ENCODE measurements around the gene BIN1.
A peak's percentile ranks its signal among the peaks of the same experiment; 100 is the strongest.

BIN1 gene

DNA sequence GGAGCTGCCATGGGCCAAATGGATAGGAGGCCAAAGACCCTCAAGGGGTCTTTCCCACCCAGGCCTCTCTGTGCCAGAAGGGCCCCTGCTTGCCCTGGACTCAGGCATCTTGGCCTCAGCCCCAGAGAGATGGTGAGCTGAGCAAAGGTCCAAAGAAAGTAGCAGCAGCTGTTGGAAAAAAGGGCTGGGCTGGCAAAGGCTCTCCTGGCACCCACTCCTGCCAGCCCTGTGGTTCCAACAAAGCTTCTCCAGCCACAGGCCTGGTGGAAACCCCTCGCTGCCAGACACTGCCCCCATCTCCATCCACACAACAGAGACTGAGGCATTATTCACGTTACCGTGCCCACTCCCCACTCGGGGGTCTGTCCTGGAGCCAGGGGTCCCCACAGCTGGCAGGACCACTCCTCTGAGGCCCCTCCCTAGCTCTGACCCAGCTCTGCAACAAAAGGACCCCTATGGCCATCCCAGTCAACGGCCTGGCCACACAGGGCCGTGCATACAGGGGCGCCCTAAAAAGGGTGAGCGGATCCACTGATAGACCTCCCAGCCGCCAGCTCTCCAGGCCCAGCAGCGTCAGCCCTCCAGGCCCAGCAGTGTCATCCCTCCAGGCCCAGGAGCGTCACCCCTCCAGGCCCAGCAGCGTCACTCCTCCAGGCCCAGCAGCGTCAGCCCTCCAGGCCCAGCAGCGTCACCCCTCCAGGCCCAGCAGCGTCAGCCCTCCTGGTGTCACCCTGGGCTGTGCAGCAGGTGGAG is 10.1 kb downstream of the BIN1 start:
- DNase-seq (no peak), ATAC-seq (replicated peaks) (no peak)
- H3K9me3 Mint-ChIP-seq = no peaks in the 10 kb centered on the region
- peaks cover 0 to 3% of the 10 kb centered on the region in 2 donors for H3K4me1 Mint-ChIP-seq (ENCODE audit: low read depth in 2 of 2)
- peaks cover 6% of the 10 kb centered on the region for H3K36me3 Mint-ChIP-seq (ENCODE audit: insufficient read depth)
- no peak overlapping the region for H3K4me3 Mint-ChIP-seq
- H3K27ac Mint-ChIP-seq = no peak overlapping the region
- peaks cover 0 to 9% of the 10 kb centered on the region in 2 donors for H3K27me3 Mint-ChIP-seq

DNA sequence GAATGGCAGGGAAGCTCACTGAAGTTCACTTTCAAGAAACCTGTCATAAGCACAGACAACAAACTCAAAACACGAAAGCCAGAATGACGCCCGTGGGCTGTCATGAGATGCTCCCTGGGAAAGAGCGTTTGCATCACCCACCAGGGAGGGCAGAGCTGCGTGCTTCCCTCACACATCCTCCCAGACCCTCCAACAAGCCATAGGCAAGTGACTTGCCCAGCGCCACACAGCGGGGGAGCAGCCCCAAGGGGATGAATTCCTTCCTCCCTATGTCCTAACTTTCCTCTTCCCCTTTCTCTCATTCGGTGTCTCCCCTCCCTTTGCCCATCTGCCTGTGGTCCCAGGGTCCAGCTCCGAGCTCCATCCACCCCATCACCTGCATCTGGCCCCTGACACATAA is 10.7 kb downstream of the BIN1 start:
- Mint-ChIP-seq H3K9me3 (no peaks in the 10 kb centered on the region), H3K27me3 (peaks cover 0 to 9% of the 10 kb centered on the region in 2 donors), H3K27ac (no peak overlapping the region), H3K36me3 (ENCODE audit: insufficient read depth) (peaks cover 6% of the 10 kb centered on the region), H3K4me1 (ENCODE audit: low read depth in 2 of 2) (peaks cover 0 to 3% of the 10 kb centered on the region in 2 donors), H3K4me3 (no peak overlapping the region)
- DNase-seq = no peak
- no peak for ATAC-seq (replicated peaks)

- H3K36me3 Mint-ChIP-seq (ENCODE audit: insufficient read depth) = peaks cover 6% of the 10 kb centered on the region
- H3K4me3 Mint-ChIP-seq = no peak overlapping the region
- peaks cover 0 to 3% of the 10 kb centered on the region in 2 donors for H3K4me1 Mint-ChIP-seq (ENCODE audit: low read depth in 2 of 2)
- ATAC-seq (replicated peaks) = no peak
- no peak for DNase-seq
- H3K27ac Mint-ChIP-seq = no peak overlapping the region
- H3K9me3 Mint-ChIP-seq = no peaks in the 10 kb centered on the region
- H3K27me3 Mint-ChIP-seq = peaks cover 0 to 9% of the 10 kb centered on the region in 2 donors
Measured at GRCh38 chr2:127095784-127096183, 11.2 kb downstream of the BIN1 start.

DNA sequence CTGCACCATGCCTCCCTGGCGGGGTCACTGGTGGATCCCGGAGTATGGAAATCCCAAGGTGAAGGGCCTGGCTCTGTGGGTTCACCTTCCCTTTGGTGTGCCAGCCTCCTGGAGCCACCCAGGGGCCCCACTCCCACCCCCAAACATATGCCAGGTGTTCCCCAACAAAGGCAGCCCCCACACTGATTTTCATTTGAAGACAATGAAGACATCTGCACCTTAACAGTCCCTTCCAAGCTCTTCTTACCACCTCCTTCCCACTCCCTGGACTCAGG is 11.7 kb downstream of the BIN1 start:
- Mint-ChIP-seq H3K4me3 (no peak overlapping the region), H3K27ac (no peak overlapping the region), H3K36me3 (ENCODE audit: insufficient read depth) (peaks cover 6% of the 10 kb centered on the region), H3K27me3 (peaks cover 0 to 9% of the 10 kb centered on the region in 2 donors), H3K9me3 (no peaks in the 10 kb centered on the region), H3K4me1 (ENCODE audit: low read depth in 2 of 2) (peaks cover 0 to 3% of the 10 kb centered on the region in 2 donors)
- ATAC-seq (replicated peaks) (no peak), DNase-seq (no peak)

DNA sequence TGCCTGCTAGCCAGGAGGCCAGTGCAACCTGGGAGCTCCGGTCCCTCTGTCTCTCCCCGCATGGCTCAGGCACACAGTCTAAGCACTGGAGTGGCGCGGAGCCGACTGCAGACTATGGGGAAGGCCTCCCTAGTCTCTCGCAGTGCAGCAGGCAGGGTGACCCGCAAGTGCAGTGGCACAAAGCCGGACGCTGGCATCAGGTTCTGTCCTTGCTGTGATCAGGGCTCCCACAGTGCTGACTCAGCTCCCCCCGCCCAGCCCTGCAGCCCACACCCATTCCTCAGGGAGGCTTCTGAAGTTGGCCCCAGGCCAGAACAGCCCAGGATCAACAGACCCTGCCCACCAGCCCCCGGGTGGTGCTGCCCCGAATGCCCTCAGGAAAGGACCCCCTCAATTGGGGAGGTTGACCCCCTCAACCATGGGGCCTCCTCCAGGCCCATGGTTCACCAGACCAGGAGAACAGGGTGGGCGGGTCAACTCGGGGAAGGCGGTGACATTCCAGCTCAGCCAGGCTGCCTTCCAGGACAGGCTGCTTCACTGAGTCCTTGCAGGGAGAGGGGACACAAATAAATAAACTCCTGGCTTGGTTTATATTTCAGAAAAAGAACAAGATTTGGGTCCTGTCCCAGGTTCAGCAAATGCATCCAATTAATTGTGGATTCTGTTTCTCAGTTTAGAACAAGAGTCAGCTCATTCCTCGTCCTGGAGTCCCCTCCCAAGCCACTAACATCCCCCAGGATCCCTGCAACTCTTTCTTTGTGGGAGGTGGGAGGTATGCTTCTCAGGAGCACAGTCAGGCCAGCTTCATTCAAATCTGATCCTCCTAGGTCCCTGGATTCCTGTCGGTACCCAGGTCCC is 12.2 kb downstream of the BIN1 start:
- Mint-ChIP-seq H3K27me3 (peaks cover 0 to 9% of the 10 kb centered on the region in 2 donors), H3K4me3 (no peak overlapping the region), H3K9me3 (no peaks in the 10 kb centered on the region), H3K36me3 (ENCODE audit: insufficient read depth) (peaks cover 6% of the 10 kb centered on the region), H3K27ac (no peak overlapping the region), H3K4me1 (ENCODE audit: low read depth in 2 of 2) (peaks cover 0 to 3% of the 10 kb centered on the region in 2 donors)
- ATAC-seq (replicated peaks) (no peak), DNase-seq (no peak)

DNA sequence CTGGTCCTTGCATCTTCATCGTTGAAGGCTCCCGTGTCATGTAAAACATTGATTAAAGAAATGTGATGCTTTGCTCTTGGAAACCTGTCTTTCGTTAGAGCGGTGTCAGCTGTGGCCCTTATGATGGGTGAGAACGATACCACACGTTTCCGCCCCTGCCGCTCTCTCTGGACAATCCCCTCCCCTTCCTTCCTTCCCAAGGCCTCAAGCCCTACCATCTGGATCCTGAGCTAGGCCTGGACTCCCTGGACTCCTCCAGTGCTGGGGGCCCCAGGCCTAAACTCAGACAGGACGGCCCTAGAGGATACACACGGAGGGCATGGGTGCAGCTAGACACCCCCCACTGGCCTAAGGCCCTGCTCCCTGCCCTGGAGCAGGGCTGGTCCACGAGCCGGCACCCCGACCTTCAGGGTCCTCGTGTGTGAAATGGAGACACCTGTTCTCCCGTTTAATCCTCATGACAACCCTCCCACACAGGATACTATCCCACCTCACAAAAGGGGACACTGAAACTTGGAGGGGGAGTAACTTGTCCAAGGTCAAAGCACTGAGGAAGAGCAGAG is 13.2 kb downstream of the BIN1 start:
- DNase-seq (no peak), ATAC-seq (replicated peaks) (no peak)
- Mint-ChIP-seq H3K9me3 (no peaks in the 10 kb centered on the region), H3K4me1 (ENCODE audit: low read depth in 2 of 2) (peaks cover under 1 to 3% of the 10 kb centered on the region in 2 donors), H3K27me3 (peaks cover 0 to 9% of the 10 kb centered on the region in 2 donors), H3K27ac (peak overlapping the region in 1 of 2 donors; percentile 65), H3K4me3 (no peak overlapping the region), H3K36me3 (ENCODE audit: insufficient read depth) (peaks cover 6% of the 10 kb centered on the region)

- ATAC-seq (replicated peaks) (no peak), DNase-seq (no peak)
- H3K9me3 Mint-ChIP-seq = no peaks in the 10 kb centered on the region
- peaks cover 6% of the 10 kb centered on the region for H3K36me3 Mint-ChIP-seq (ENCODE audit: insufficient read depth)
- H3K4me3 Mint-ChIP-seq = no peak overlapping the region
- H3K4me1 Mint-ChIP-seq (ENCODE audit: low read depth in 2 of 2) = peaks cover 4 to 5% of the 10 kb centered on the region in 2 donors
- H3K27ac Mint-ChIP-seq = peak overlapping the region; percentile 60 to 65
- peaks cover 0 to 9% of the 10 kb centered on the region in 2 donors for H3K27me3 Mint-ChIP-seq
Measured at GRCh38 chr2:127092901-127093516, 13.9 kb downstream of the BIN1 start.

DNA sequence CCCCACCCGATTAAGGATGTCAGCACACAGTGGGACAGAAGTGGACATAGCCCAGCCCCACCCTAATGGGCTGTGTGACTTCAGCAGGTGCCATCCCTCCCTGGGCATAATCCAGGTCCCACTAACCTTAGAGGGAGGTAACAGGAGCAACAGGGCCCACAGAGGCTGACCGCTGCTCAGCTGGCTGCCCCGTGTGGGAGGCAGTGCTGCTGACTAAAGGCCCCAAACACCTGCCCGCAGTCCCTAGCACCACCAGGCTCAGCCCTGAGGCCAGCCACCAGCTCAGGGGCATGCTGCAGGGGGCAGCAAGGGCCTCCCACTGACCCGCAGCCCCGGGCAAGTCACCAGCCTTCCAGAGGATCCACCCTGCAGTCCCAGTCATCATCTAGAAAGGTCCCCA is 14.6 kb downstream of the BIN1 start:
- Mint-ChIP-seq H3K27me3 (peaks cover 0 to 9% of the 10 kb centered on the region in 2 donors), H3K9me3 (no peaks in the 10 kb centered on the region), H3K4me3 (no peak overlapping the region), H3K4me1 (ENCODE audit: low read depth in 2 of 2) (peaks cover 4 to 5% of the 10 kb centered on the region in 2 donors), H3K27ac (peak overlapping the region in 1 of 2 donors; percentile 60), H3K36me3 (ENCODE audit: insufficient read depth) (peaks cover 6% of the 10 kb centered on the region)
- DNase-seq = no peak
- no peak for ATAC-seq (replicated peaks)

DNA sequence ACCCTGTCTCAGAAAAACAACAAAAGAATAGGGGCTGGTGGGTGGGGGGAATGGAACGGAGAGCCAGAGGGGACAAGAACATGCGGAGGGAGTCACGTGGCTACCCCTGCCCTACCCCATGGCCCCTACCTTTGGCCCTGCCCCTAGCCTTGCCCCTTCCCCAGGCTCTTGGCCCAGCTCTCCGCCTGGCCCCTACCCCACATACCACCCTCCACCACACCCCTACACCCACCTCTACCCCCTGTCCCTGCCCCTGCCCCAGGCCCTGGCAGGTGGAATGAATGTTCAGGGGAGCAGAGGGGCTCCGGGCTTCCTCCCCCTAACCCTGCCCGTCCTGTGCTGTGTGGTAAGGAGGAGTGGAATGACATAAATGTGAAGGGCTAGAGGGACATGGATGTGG is 15.1 kb downstream of the BIN1 start:
- Mint-ChIP-seq H3K4me1 (ENCODE audit: low read depth in 2 of 2) (peaks cover 5% of the 10 kb centered on the region in 2 donors), H3K36me3 (ENCODE audit: insufficient read depth) (peaks cover 6% of the 10 kb centered on the region), H3K9me3 (no peaks in the 10 kb centered on the region), H3K27ac (no peak overlapping the region), H3K27me3 (peaks cover 0 to 9% of the 10 kb centered on the region in 2 donors), H3K4me3 (no peak overlapping the region)
- DNase-seq = no peak
- no peak for ATAC-seq (replicated peaks)

DNA sequence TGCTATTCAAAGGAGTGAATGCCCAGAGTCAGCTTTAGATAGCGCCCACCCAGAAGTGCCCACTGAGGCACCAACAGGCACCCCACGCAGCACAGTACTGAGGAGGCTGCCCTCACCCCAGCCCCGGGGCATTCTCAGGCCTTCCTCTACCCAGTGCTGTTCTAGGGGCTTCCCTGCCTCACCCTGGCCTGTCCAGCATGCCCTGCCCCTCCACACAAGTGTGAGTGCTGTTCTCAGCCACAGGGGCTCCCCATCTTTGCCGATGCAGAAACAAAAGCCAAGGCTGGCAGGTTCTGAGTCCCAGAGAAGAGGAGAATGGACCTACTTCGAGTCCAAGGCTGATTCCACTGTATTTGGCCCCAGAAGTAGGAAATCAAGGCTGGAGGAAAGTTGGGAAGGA is 15.8 kb downstream of the BIN1 start:
- H3K9me3 Mint-ChIP-seq = no peaks in the 10 kb centered on the region
- H3K27ac Mint-ChIP-seq = peak overlapping the region in 1 of 2 donors; percentile 11
- H3K4me3 Mint-ChIP-seq = no peak overlapping the region

DNA sequence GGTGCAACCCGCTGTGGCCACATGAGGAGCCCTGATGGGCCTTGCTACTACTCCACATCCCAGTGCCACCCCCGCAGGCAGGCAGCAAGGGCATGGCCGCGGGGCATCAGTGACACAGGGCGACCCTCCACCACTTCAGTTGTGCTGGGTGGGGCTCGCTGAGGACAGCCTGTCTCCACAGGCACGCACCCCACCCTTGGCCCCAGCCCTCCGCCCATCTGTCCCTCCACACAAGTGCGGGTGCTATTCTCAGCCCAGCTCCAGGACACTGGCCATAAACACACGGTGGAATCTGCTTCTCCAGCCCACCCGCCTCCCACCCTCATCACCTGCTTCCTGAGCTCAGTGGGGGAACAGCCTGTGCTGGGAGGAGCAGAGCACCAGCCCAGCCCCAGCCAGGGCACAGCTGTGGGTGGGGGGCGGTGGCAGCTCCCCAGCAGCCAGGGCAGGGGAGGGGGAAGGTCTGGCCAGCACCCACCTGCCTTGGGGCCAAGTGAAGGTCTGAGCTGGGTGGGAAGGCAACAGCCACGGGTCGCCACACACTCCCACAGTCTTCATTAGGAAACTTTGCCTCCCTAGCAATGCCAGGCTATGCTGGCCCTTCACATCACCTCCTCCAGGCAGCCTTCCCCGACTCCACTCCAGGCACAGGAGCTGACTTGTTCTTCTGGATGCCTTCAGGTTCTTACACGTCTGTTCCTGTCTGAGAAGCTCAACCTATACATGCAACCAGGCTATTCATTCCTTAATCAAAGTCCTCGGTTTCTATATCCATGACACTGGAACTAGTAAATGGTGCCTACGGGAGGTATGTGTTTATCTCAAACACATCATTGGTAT is 16.5 kb downstream of the BIN1 start:
- Mint-ChIP-seq H3K4me1 (ENCODE audit: low read depth in 2 of 2) (peaks cover 12 to 13% of the 10 kb centered on the region in 2 donors), H3K27ac (no peak overlapping the region), H3K36me3 (ENCODE audit: insufficient read depth) (peaks cover 6% of the 10 kb centered on the region), H3K4me3 (no peak overlapping the region), H3K9me3 (no peaks in the 10 kb centered on the region), H3K27me3 (no peaks in the 10 kb centered on the region)
- ATAC-seq (replicated peaks) (no peak), DNase-seq (no peak)

More for the DNA sequence above, 15.8 kb downstream of the BIN1 start:
- ATAC-seq (replicated peaks) (no peak), DNase-seq (no peak)
- H3K36me3 Mint-ChIP-seq (ENCODE audit: insufficient read depth) = peaks cover 6% of the 10 kb centered on the region
- peaks cover 7 to 8% of the 10 kb centered on the region in 2 donors for H3K4me1 Mint-ChIP-seq (ENCODE audit: low read depth in 2 of 2)
- H3K27me3 Mint-ChIP-seq = peaks cover 0 to 2% of the 10 kb centered on the region in 2 donors

DNA sequence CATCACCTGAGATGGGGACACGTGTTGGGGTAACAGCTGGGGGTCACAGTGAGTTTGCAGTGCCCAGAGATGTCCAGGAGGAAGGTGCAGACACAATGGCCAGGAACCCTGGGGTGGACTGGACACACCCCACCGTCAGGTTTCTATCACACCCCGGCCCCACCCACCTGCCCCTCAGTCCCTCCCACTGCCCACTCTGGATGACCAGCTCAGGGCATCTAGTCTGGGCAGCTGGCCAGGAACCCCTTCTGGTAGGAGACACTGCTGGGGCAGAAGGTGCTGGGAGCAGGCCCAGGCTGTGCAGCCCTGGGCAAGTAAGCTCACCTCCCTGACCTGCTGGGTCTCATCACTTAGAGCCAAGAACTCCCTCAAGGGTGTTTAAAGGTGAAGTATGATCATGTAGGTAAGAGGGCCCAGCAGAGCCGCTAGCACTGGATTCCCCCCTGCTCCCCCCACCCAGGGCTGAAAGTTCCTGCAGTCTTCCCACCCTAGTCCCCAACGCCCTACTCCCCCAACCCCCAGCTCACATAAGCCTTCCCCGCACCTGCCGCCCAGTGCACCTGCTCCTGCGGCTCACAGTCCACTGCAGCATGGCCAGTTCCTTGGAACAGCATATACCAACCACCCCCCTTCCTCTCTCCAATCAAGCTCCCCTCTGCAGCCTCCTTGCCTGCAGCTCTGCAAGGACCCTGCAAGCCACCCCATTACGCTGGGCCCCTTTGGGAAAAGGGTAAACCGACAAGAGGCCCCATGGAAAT is 17.3 kb downstream of the BIN1 start:
- H3K4me1 Mint-ChIP-seq (ENCODE audit: low read depth in 2 of 2) = peaks cover 19 to 20% of the 10 kb centered on the region in 2 donors
- no peak overlapping the region for H3K4me3 Mint-ChIP-seq
- H3K27ac Mint-ChIP-seq = no peak overlapping the region
- DNase-seq (no peak), ATAC-seq (replicated peaks) (no peak)
- H3K27me3 Mint-ChIP-seq = no peaks in the 10 kb centered on the region
- H3K36me3 Mint-ChIP-seq (ENCODE audit: insufficient read depth) = peaks cover 11% of the 10 kb centered on the region
- no peaks in the 10 kb centered on the region for H3K9me3 Mint-ChIP-seq
